Activated CD8-positive, alpha-beta memory T cell treated with anti-CD3 and anti-CD28 coated beads for 4 hours (primary cell): ENCODE data around the gene ZNF609.
"Not testable (repeated sequence)": the region's sequence is repeated elsewhere in the genome, so short reads cannot be mapped to it uniquely, and the experiment has no call there.

Experiments used
- DNase-seq, 2 donors: peaks; one replicate each; pipeline ENCODE4 v3.0.0-alpha.2; 2020; ENCODE audit warnings: low read depth in 2 of 2

Gene ZNF609

DNA sequence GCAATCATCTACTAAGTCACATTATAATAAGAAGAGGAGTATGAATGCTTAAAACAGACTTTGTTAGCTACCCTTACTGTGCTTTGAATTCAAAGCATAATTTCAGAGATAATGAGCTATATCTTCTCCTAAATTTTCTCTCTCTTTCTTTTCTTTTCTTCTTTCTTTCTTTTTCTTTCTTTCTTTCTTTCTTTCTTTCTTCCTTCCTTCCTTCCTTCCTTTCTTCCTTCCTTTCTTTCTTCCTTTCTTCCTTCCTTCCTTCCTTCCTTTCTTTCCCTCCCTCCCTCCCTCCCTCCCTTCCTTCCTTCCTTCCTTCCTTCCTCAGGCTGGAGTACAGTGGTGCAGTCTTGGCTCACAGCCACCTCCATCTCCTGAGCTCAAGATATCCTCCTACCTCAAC lies 184.4 kb downstream of the ZNF609 start:
- DNase-seq, result not testable (repeated sequence)

DNA sequence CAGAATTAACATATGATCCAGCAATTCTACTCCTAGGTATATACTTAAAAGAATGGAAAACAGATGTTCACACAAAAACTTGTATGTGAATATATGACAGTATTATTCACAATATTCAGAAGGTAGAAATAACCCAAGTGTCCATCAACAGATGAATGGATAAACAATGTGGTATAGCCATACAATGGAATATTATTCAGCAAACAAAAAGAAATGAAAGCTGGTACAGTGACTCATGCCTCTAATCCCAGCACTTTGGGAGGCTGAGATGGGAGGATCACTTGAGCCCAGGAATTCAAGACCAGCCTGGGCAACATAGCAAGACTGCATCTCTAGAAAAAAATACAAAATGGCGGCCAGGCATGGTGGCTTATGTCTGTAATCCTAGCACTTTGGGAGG lies 185.6 kb downstream of the ZNF609 start:
- no peak for DNase-seq

DNA sequence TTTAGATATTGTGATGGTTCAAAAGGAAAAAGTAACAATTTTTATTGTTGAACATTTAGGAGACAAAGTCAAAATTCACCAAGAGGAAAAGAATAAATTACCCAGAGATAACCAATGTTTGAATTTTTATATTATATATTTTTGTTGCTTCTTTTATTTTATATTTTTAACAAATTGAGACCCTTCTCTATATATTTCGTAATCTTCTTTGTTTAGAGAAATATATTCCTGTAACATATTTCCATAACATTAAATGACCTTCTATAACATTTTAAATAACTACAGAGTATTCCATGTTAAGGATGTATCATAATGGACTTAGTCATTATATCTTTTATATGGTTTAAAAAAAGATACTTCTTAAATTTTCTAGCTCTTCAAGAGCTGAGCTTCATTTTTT lies 187.0 kb downstream of the ZNF609 start:
- no peak for DNase-seq

DNA sequence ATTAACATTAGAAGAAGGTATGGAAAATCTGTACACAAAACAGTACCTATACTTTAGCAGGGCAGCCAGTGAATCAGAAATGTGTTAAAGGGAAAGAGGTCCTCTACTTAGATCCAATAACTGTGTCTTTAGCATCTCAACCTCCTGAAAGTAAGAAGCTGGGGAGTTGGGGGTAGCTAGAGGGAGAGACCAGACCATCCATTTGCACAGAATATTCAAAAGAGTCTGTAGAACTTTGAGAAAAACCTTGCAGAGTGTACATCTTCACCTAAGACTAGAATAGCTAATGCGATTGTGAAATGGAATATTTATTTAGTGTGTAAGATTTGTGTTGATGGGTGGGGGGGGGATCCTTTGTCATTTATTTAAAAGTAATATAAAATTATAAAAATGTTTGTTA lies 190.2 kb downstream of the ZNF609 start:
- no peak for DNase-seq

DNA sequence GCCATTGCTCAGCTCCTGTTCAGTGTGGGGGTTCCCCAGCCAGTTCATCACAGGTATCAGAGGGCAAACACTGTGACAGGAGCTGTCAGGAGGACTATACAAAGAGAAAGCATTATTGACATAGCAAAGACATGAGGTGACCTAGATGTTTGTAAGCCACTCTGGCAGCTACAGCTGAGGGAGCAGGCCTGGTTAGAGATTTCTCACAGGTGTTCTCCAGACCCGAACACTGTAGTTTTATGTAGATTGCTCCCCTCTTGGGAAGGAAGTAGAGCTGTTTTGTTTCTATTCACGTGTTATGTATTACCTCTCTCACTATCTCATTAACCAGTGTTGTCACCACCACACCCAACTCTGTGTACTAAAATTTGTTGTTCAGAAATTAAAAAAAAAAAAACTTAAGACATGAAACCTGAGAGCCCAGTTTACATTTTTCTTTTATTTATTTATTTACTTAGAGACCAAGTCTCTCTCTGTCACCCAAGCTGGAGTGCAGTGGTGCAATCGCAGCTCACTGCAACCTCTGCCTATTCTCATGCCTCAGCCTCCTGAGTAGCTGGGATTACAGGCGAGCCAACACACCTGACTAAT lies 191.3 kb downstream of the ZNF609 start:
- DNase-seq, result peak in 1 of 2 donors; percentile 23

DNA sequence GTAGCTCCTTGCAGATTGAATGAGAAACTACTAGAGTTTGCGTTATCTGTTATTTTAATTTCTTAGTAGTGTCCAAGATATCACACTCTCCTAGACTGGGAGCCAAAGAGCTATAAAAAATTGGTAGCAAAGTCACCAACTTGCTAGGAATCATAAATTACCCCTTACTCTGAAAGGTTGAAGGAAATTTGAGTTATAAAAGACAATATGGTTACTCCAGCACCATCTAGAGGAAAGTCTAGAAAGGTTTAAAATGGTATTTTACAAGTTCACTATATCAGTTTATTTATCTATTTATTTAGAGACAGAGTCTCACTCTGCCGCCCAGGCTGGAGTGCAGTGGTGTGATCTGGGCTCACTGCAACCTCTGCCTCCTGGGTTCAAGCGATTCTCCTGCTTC lies 193.4 kb downstream of the ZNF609 start:
- no peak for DNase-seq

DNA sequence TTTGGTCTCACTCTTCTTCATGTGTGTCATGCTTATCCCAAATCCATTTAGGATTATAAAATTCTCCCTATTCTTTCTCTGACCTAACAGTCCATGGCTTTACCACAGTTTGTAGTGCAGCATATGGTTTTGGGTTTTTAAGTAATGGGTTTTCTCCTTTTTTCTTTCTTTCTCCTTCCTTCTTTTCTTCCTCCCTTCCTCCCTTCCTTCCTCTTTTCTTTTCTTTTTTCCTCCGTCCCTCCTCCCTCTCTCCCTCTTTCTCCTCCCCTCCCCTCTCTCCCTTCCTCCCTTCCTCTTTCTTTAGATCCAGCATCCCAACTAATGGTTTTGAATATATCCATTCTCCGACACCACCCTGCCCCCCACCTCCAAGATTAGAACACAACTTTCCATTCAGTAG lies 196.1 kb downstream of the ZNF609 start:
- no peak for DNase-seq

DNA sequence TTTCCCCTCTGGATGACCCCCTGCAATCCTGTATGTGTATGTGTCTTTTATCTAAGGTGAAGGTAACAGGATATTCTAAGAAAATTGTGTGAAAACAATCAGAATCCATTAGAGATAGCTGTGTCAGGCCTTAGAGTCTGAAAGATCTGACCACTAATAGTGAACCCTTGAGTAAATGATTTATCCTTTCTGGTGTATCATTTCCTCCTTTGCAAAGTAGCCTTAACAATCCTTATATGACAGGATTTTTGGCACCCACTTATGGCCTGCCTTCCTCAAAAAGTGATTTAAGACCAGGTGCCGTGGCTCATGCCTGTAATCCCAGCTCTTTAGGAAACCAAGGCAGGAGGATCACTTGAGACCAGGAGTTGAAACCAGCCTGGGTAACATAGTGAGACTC lies 204.8 kb downstream of the ZNF609 start:
- DNase-seq, result no peak

DNA sequence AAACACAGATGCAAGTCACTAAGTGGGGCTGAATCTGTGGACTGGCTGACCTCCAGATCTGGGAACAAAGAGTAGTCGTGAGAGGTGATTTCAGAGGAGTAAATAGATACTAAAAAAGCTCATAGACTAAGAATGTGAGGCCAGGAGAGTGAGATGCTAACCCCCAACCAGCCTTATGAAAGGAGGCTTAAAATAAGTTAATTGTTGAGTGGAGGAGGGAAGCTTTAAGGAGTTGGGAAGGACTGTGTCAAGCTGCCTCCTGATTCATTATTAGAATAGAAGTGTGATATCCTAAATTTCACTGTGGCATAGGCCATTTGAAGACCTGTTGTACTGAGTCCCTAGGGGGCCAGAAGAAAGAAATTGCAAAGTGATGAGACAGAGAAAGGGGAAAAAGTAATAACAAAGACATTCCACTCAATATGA lies 207.4 kb downstream of the ZNF609 start:
- no peak for DNase-seq

DNA sequence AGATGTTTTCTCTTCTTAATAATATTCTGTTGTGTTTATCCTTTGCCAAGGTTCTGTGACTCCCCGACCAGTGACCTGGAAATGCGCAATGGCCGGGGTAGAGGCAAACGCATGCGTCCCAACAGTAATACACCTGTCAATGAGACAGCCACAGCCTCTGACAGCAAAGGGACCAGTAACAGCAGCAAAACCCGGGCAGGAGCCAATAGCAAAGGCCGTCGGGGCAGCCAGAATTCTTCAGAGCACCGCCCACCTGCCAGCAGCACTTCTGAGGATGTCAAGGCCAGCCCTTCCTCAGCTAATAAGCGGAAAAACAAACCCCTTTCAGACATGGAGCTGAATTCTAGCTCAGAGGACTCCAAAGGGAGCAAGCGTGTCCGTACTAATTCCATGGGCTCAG lies 213.5 kb downstream of the ZNF609 start:
- no peak for DNase-seq

DNA sequence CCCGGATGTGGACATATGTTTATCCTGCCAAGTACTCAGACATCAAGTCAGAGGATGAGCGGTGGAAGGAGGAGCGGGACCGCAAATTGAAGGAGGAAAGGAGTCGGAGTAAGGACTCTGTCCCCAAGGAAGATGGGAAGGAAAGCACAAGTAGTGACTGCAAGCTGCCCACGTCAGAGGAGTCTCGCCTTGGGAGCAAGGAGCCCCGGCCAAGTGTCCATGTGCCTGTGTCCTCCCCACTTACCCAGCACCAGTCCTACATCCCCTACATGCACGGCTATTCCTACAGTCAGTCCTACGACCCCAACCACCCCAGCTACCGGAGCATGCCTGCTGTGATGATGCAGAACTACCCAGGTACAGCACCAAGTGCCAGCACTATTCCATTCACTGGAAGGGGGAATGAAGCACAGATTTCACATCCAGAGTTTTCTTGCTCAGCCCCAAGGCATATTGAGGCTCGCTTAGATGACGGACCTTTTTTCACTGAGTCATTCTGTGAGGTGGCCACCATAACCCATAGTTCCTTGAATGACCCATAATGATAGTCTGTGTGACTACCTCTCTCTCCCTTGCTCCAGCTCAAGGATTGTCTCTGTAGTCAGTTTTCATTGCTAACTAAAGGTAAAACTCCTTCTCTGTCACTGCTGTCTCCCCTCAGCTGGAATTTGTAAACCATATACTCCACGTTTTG lies 217.9 kb downstream of the ZNF609 start:
- DNase-seq, result no peak

DNA sequence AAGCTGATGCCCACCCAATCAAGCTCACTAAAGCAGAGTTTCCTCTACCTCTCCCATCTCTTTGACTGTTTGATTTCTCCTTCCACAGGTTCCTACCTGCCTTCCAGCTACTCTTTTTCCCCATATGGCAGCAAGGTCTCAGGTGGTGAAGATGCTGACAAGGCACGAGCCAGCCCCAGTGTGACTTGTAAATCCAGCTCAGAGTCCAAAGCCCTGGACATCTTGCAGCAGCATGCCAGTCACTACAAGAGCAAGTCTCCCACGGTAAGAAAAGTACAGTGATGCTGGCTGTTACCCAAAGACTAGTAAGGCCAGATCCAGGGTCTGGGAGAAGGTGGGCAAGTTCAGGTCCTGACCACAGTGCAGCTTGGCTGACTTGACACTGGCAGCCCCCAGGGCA lies 219.7 kb downstream of the ZNF609 start:
- DNase-seq, result no peak

DNA sequence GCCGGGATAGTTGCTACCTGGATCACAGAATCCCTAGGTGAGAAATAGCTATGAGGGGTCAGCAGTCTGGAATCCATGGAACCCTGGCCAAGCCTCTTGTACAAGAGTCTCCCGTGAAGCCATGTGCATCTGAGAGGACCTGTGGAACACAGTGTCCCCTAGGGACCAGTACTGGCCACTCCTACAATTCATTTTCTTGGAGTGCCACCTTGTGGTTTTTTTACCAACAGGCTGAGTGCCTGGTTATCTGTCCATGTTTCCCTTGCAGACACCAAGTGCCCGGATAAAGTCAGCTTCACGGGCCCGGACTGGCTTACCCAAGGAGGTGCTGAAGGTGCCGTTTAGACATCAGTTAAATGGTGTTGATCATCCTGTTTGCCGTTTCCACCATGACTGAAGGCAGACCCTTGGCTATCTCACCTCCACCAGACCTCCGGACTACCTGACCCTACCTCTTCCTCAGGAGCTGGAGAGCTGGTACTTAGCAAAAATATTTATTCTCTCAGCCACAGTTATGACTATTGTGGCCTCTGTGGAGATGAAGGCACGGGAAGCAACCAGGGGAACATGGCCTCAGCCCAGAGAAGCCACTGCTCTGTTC lies 221.1 kb downstream of the ZNF609 start:
- DNase-seq, result no peak

DNA sequence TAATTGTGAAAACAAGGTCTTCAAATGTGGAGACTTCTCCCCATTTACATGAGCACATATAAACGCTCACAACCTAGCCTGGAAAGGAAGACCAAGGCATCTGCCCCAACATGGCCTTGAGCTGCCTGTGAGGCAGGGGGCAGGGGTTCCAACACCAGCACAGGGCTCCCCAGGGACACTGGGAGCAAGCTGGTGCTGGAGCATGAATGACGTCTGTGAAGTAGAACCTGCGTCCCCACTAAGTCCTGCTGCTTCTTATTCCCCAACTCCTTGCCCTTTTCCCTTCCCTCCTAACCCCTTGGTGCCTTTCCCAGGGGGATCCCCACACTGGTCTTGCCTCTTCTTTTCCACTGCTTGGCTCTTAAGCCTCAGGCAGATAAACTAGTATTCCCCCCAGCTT lies 221.9 kb downstream of the ZNF609 start:
- no peak for DNase-seq

DNA sequence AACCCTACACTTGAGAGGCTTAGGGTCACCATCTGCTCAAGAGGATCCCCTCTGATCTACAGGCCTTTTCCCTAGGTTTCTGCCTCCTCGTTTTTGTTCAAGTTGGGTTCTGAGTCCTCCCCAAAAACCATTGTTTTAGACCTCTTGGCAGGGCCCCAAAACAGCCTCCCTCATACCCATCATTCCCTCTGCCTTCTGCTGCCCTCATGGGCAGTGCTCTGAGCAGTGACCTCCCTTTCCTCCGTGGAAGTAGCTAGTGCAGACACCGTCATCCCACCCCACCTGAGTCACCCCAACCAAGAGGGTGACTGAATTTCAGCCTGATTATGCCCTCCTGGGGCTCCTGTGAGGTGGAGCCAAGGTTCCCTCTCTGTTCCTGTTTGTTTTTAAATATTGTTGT lies 223.0 kb downstream of the ZNF609 start:
- DNase-seq, result no peak

DNA sequence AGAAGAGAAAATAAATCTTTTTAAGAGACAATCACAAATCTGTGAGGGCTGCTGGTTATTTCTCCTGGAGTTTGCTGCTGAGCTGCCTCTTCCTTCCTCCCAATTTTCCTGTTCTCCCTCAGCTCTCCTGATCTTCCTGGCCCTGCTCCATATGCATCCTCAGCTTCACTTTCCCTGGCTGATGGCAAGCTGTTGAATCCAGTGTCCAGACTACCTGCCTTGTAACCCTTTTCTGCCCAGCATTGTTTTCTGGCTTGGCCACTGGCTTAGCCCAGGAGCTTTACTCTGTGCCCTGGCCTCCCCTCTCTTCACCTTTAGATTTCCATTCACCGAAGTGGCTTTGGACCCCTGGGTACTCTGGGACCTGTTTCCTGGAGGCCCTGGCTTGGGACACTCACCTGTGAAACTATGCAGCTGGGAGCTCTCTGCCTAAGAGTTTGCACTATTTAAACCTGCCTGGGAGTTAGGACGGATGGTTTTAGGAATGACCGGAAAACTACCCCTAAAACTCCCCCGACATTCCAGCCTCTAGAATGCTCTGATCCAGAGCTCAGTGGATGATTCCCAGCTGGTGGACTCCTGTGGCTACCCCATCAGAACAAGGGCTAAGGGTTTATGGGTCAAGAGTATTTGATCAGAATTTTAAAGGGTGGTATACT lies 225.0 kb downstream of the ZNF609 start:
- no peak for DNase-seq

DNA sequence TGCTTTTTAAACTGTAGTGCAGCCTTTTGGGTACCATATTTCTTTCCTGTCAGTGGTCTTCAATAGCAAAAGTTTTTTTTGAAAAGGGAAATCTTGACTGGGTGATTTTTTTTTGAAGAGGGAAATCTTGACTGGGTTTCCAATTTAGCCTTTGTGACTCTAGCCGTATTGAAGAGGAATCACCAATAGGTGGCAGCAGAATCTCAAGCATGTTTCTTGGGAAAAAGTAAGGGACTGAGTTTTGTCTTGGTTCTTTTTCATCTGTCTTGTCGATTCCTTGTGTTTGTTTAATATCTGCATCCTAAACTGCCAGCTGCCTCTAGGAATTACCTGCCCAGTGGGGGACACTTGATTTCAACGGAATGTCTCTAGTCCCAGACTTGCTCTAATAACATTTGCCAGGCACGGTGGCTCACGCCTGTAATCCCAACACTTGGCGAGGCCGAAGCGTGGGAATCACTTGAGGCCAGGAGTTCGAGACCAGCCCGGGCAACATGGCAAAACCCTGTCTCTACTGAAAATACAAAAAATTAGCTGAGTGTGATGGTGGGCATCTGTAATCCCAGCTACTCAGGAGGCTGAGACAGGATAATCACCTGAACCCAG lies 225.9 kb downstream of the ZNF609 start:
- DNase-seq, result no peak

DNA sequence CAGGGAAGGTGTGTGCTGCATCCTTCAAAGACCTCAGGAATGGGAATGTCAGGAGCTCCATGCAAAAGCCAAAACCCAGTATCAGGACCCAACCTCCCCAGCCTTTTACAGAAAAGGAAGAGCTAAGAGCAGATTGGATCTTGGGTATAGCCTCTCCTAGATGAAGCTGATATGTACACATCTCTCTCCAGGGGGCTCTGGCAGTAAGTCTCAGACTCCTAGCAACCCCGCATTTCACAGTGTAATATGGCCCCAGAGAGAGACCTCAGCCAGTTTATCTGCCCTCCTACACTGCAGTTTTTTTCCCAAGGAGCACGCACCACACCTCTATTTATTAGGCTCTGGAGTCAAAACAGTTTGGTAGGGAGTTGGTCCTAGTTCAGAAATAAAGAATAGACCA lies 226.8 kb downstream of the ZNF609 start:
- DNase-seq, result no peak

DNA sequence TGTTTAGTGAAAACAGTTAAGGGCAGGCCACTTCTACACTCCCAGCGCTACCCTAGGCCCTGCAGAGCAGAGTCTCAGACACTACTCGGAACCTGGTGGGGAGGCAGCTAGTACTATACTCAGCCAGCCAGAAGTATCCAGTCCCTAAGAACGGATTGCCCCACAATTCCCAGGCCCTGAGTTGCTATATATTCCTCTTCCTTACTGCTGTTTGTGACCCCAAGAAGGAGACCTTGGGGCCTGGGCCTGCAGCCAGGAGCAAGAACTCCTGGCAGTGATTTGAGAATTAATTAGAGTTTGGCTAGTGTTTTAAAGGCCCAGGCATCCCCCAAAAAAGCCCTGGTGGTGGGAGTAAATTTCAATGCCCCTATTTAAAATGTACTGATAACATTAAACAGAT lies 227.3 kb downstream of the ZNF609 start:
- DNase-seq, result no peak

DNA sequence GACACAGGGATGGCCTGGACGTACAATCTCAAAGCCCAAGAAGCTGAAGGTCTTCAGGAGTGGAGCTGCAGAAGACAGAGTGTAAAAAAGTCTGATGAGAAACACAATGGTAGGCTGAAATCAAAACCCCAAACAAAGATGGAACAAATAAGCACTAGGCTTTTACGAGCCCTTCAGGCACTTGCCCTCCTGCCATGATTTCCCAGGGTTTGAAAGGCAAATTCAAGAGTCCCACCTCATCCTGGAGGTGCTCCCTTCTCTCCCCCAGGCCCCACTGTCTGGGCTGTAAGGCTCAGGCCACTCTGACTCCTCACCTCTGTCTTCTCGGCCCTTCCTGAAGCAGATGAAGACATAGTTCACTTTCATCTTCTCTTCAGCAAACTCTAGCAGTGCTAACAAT lies 228.4 kb downstream of the ZNF609 start:
- DNase-seq, result no peak

DNA sequence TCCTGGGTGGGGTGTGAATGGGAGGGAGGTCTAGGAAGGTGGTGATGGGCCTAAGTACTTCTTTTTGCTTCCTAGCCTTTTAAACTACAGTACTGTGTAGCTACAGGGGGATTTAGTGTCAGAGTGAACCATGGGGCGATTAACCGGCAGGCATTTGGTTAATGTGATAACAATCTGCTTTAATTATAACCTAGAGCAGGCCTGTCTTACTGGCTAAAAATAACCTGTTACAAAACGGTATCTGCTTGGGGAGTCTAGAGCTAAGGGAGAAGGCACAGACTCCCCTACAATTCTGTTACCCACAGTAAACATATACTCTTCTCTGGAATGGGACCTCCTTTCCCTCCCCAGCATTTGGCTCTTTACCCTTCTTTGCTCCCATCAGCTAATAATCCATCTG lies 229.6 kb downstream of the ZNF609 start:
- no peak for DNase-seq

DNA sequence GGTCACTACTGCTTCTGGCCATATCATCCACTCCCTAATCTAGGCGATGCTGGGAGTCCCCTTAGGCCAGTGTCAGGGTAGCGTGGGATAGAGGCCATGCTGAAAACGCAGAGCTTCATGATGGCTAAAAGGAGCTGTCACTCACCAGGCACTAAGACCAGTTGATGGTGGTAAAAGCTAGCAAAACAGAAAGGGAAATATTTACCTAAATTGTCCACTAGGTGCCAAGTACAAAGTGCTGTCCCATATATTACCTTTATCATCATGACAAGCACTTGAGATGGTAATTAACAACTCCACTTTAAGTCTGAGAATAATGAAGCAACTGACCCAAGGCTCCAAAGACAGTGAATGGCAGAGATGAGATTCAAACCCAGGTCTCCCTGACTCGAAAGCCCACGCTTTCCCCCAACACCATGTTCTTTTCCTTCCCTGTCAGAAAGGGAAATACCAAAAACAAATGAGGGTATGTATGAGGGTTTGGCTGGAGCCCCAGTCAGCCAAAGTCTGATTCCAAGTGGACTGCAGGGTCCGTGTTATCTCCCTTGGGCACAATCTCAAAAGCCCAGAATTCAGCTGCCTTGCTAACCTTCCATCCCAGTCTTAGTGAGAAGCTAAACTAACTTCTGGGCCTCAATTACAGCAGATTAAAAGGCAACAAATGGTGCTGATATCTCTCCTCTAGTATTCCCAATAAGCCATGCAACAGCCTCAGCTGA lies 230.4 kb downstream of the ZNF609 start:
- no peak for DNase-seq
